H9 (cell line): ENCODE results near the gene TUBB8. TPM values are rescaled to one million over a fixed set of nuclear protein-coding genes. Genes with fewer than 3 reads are reported as not detected.

Experiments used
- DNase-seq: peaks from one replicate; pipeline ENCODE4 v3.0.0-alpha.2; 2017
- H2AFZ ChIP-seq: one replicate; pipeline ENCODE4 v1.6.1; 2013; ENCODE audit warnings: mild to moderate bottlenecking, low read length, control low read depth, moderate library complexity
- H2AK5ac ChIP-seq: 2 replicates; pipeline ENCODE4 v1.6.1; 2013; ENCODE audit warnings: low read length, control low read depth, mixed read lengths; ENCODE audit not compliant: insufficient read length
- H2BK120ac ChIP-seq: one replicate; pipeline ENCODE4 v1.6.1; 2013; ENCODE audit warnings: low read depth, mild to moderate bottlenecking, low read length, control low read depth, inconsistent platforms; ENCODE audit not compliant: poor library complexity, severe bottlenecking
- H2BK12ac ChIP-seq: 2 replicates; pipeline ENCODE4 v1.6.1; 2013; ENCODE audit warnings: low read length, control low read depth, mixed read lengths, low read depth; ENCODE audit not compliant: insufficient read length
- H2BK15ac ChIP-seq: 2 replicates; pipeline ENCODE4 v1.6.1; 2013; ENCODE audit warnings: low read depth, low read length, control low read depth
- H2BK20ac ChIP-seq: one replicate; pipeline ENCODE4 v1.6.1; 2013; ENCODE audit warnings: low read depth, mild to moderate bottlenecking, low read length, control low read depth, inconsistent platforms; ENCODE audit not compliant: poor library complexity, severe bottlenecking
- H2BK5ac ChIP-seq: 2 replicates; pipeline ENCODE4 v1.6.1; 2013; ENCODE audit warnings: low read length, control low read depth, mixed read lengths; ENCODE audit not compliant: insufficient read length
- H3K14ac ChIP-seq: 2 replicates; pipeline ENCODE4 v1.6.1; 2013; ENCODE audit warnings: low read length, control low read depth; ENCODE audit not compliant: insufficient read depth
- H3K18ac ChIP-seq: 2 replicates; pipeline ENCODE4 v1.6.1; 2013; ENCODE audit warnings: low read depth, mild to moderate bottlenecking, mixed read lengths, low read length, control low read depth; ENCODE audit not compliant: insufficient read length
- H3K23ac ChIP-seq: 2 replicates; pipeline ENCODE4 v1.6.1; 2013; ENCODE audit warnings: low read length, control low read depth, mixed read lengths, low read depth; ENCODE audit not compliant: insufficient read length
- H3K23me2 ChIP-seq: 2 replicates; pipeline ENCODE4 v1.6.1; 2013; ENCODE audit warnings: low read depth, mild to moderate bottlenecking, mixed read lengths, low read length, control low read depth; ENCODE audit not compliant: insufficient read length, poor library complexity, severe bottlenecking
- H3K27ac ChIP-seq: 2 replicates; pipeline ENCODE4 v1.5.1; 2013; ENCODE audit warnings: low read length, control low read depth, mixed read lengths, low read depth; ENCODE audit not compliant: insufficient read length
- H3K27me3 ChIP-seq: 2 replicates; pipeline ENCODE4 v1.6.1; 2013; ENCODE audit warnings: low read length, control low read depth, inconsistent platforms; ENCODE audit not compliant: insufficient read depth
- H3K4ac ChIP-seq: 2 replicates; pipeline ENCODE4 v1.6.1; 2013; ENCODE audit warnings: low read depth, mild to moderate bottlenecking, control low read depth, inconsistent platforms, low read length, moderate library complexity
- H3K4me1 ChIP-seq: 2 replicates; pipeline ENCODE4 v1.6.1; 2013; ENCODE audit warnings: low read length, control low read depth, inconsistent platforms; ENCODE audit not compliant: insufficient read depth
- H3K4me2 ChIP-seq: 2 replicates; pipeline ENCODE4 v1.6.1; 2013; ENCODE audit warnings: low read length, control low read depth, mixed read lengths; ENCODE audit not compliant: insufficient read length, insufficient read depth
- H3K56ac ChIP-seq: 2 replicates; pipeline ENCODE4 v1.6.1; 2013; ENCODE audit warnings: low read depth, mild to moderate bottlenecking, mixed read lengths, low read length, control low read depth; ENCODE audit not compliant: insufficient read length
- H3K79me1 ChIP-seq: 2 replicates; pipeline ENCODE4 v1.6.1; 2013; ENCODE audit warnings: low read depth, mild to moderate bottlenecking, moderate library complexity, low read length, control low read depth, inconsistent platforms; ENCODE audit not compliant: insufficient read depth, poor library complexity, severe bottlenecking
- H3K79me2 ChIP-seq: 2 replicates; pipeline ENCODE4 v1.6.1; 2013; ENCODE audit warnings: low read length, control low read depth, inconsistent platforms; ENCODE audit not compliant: insufficient read depth
- H3K9ac ChIP-seq: 2 replicates; pipeline ENCODE4 v1.6.1; 2013; ENCODE audit warnings: low read length, control low read depth, mixed read lengths; ENCODE audit not compliant: insufficient read length; ENCODE audit errors: extremely low read depth
- H3K9me3 ChIP-seq: one replicate; pipeline ENCODE4 v1.6.1; 2013; ENCODE audit warnings: low read depth, low read length, inconsistent platforms; ENCODE audit not compliant: control insufficient read depth
- H3T11ph ChIP-seq: one replicate; pipeline ENCODE4 v1.6.1; 2013; ENCODE audit warnings: mild to moderate bottlenecking, low read length, control low read depth, inconsistent platforms
- H4K20me1 ChIP-seq: one replicate; pipeline ENCODE4 v1.6.1; 2013; ENCODE audit not compliant: control insufficient read depth, insufficient read length, insufficient read depth
- H4K5ac ChIP-seq: 2 replicates; pipeline ENCODE4 v1.6.1; 2013; ENCODE audit warnings: low read depth, mild to moderate bottlenecking, mixed read lengths, low read length, control low read depth; ENCODE audit not compliant: insufficient read length
- H4K8ac ChIP-seq: replicated peaks from 2 replicates; pipeline ENCODE4 v1.6.1; 2013; ENCODE audit warnings: low read length, control low read depth, mixed read lengths, low read depth; ENCODE audit not compliant: insufficient read length
- H4K91ac ChIP-seq: 2 replicates; pipeline ENCODE4 v1.6.1; 2013; ENCODE audit warnings: low read depth, mild to moderate bottlenecking, moderate library complexity, mixed read lengths, low read length, control low read depth; ENCODE audit not compliant: insufficient read length
- H3K27ac Mint-ChIP-seq, 3 experiments: 2 replicates in 2 of 3; 3 replicates in 1 of 3; pipeline ENCODE4 v1.8.0; 2020 to 2021; ENCODE audit warnings: mixed read lengths in 3 of 3, mild to moderate bottlenecking in 1 of 3, moderate library complexity in 1 of 3
- H3K27me3 Mint-ChIP-seq: 2 replicates; pipeline ENCODE4 v1.8.0; 2021; ENCODE audit warnings: low read depth, mild to moderate bottlenecking, moderate library complexity, mixed read lengths
- H3K36me3 Mint-ChIP-seq, 3 experiments: 2 replicates in 2 of 3; 3 replicates in 1 of 3; pipeline ENCODE4 v1.8.0; 2020 to 2021; ENCODE audit warnings: low read depth in 3 of 3, mixed read lengths in 3 of 3; ENCODE audit not compliant: insufficient read depth in 1 of 3
- H3K4me1 Mint-ChIP-seq, 2 experiments: 2 replicates each; pipeline ENCODE4 v1.8.0; 2020; ENCODE audit warnings: mixed read lengths in 2 of 2
- H3K4me3 Mint-ChIP-seq, 2 experiments: 2 replicates in 1 of 2; 3 replicates in 1 of 2; pipeline ENCODE4 v1.8.0; 2020 to 2021; ENCODE audit warnings: mild to moderate bottlenecking in 2 of 2, mixed read lengths in 2 of 2, moderate library complexity in 1 of 2
- H3K9me3 Mint-ChIP-seq, 2 experiments: 2 replicates in 1 of 2; 3 replicates in 1 of 2; pipeline ENCODE4 v1.8.0; 2020; ENCODE audit warnings: mild to moderate bottlenecking in 2 of 2, mixed read lengths in 2 of 2, moderate library complexity in 1 of 2
- CTCF ChIP-seq: fragments of 200-600 bp; sonication (generic); conservative IDR thresholded peaks from 3 replicates; pipeline ENCODE4 v1.8.0; 2021; ENCODE audit warnings: antibody characterized with exemption, mild to moderate bottlenecking
- WGBS: extraction: QIAGEN DNeasy Blood & Tissue Kit; methylation state at CpG from one replicate; pipeline ENCODE4 v1.1.7; 2013; ENCODE audit warnings: missing lambda C conversion rate, low lambda C conversion rate, mixed read lengths; ENCODE audit not compliant: insufficient read length; ENCODE audit errors: extremely low coverage; 5-methylcytosine and 5-hydroxymethylcytosine counted together
- total RNA-seq: library from RNA; stranded (reverse); gene quantifications from 2 replicates; pipeline ENCODE4 v1.2.1, GENCODE V29; 2021

Gene TUBB8
- total RNA-seq, 1 experiment from 2014 or later: 0.22 TPM

GRCh38 chr10:87177-88080, 38.3 kb upstream of the TUBB8 start:
- no peak for DNase-seq
- H3K9ac ChIP-seq: no peak overlapping the region
- H4K5ac ChIP-seq: no peak overlapping the region
- Mint-ChIP-seq H3K9me3 (peaks cover 0 to 60% of the 10 kb centered on the region in 2 experiments; a peak in 2 of 5 replicates), H3K4me3 (no peak overlapping the region), H3K36me3 (no peaks in the 10 kb centered on the region; a peak in 1 of 7 replicates), H3K27ac (no peak overlapping the region), H3K27me3 (peaks cover 2% of the 10 kb centered on the region), H3K4me1 (no peaks in the 10 kb centered on the region)
- no CpG with 5 or more reads among the region's 19 CpGs for WGBS
- no peak overlapping the region for H3K56ac ChIP-seq
- H2BK5ac ChIP-seq: no peak overlapping the region
- no peak overlapping the region for H2AK5ac ChIP-seq
- H2BK120ac ChIP-seq: no peak overlapping the region
- H2BK20ac ChIP-seq: no peak overlapping the region
- no peaks in the 10 kb centered on the region for H3K79me1 ChIP-seq
- H4K20me1 ChIP-seq: no peaks in the 10 kb centered on the region
- no peak overlapping the region for H3K27ac ChIP-seq
- no peak overlapping the region for H3K4me2 ChIP-seq
- no peak for TF ChIP-seq CTCF
- no peaks in the 10 kb centered on the region for H3K4me1 ChIP-seq
- no peak overlapping the region for H3K14ac ChIP-seq
- no peaks in the 10 kb centered on the region for H3K23me2 ChIP-seq
- no peaks in the 10 kb centered on the region for H3K9me3 ChIP-seq
- H2BK12ac ChIP-seq: no peak overlapping the region
- H2AFZ ChIP-seq: no peak overlapping the region
- no peak overlapping the region for H4K91ac ChIP-seq
- H4K8ac ChIP-seq: no peak overlapping the region
- no peaks in the 10 kb centered on the region for H3K27me3 ChIP-seq
- H3K4ac ChIP-seq: no peak overlapping the region
- H3K23ac ChIP-seq: no peak overlapping the region
- no peak overlapping the region for H3T11ph ChIP-seq
- no peak overlapping the region for H3K18ac ChIP-seq
- H3K79me2 ChIP-seq: no peaks in the 10 kb centered on the region
- no peak overlapping the region for H2BK15ac ChIP-seq
